Nephron progenitor cell (in vitro differentiated cells): ENCODE measurements around the gene PRR35.

ENCODE experiments used
- DNase-seq: peaks from one replicate; pipeline ENCODE4 v3.0.0; 2021
- H3K27ac Mint-ChIP-seq: 2 replicates; pipeline ENCODE4 v1.8.0; 2021; ENCODE audit warnings: mild to moderate bottlenecking, moderate library complexity, mixed read lengths
- H3K27me3 Mint-ChIP-seq: 2 replicates; pipeline ENCODE4 v1.8.0; 2021; ENCODE audit warnings: mild to moderate bottlenecking, low read depth, mixed read lengths; ENCODE audit not compliant: poor library complexity
- H3K36me3 Mint-ChIP-seq: 2 replicates; pipeline ENCODE4 v1.8.0; 2021; ENCODE audit warnings: low read depth, mixed read lengths
- H3K4me1 Mint-ChIP-seq: 2 replicates; pipeline ENCODE4 v1.8.0; 2021; ENCODE audit warnings: mixed read lengths
- H3K4me3 Mint-ChIP-seq: 2 replicates; pipeline ENCODE4 v1.8.0; 2021; ENCODE audit warnings: mild to moderate bottlenecking, moderate library complexity, mixed read lengths
- H3K9me3 Mint-ChIP-seq: 2 replicates; pipeline ENCODE4 v1.8.0; 2021; ENCODE audit warnings: mild to moderate bottlenecking, moderate library complexity, mixed read lengths
- CTCF ChIP-seq: fragments of 200-600 bp; sonication (generic); IDR thresholded peaks from 2 replicates; pipeline ENCODE4 v1.5.0; 2021; ENCODE audit warnings: antibody characterized with exemption

The PRR35 gene

GRCh38 chr16:560204-560700 lies at the start of gene PRR35:
Gene PRR35, plus strand, starts transcription at chr16:560394. Its CDS starts 2,901 bp downstream, at chr16:563295.
- Mint-ChIP-seq H3K27ac (no peak within 1 kb of the TSS), H3K36me3 (no peaks in the 10 kb centered on the region), H3K4me3 (peak within 1 kb of the TSS; percentile 60), H3K4me1 (peaks cover 15% of the 10 kb centered on the region), H3K9me3 (no peaks in the 10 kb centered on the region), H3K27me3 (peaks cover 41% of the 10 kb centered on the region)
- peak; percentile 53 for DNase-seq
- TF ChIP-seq CTCF = no peak

- no peak for DNase-seq
- no peaks in the 10 kb centered on the region for H3K9me3 Mint-ChIP-seq
- peaks cover 23% of the 10 kb centered on the region for H3K4me1 Mint-ChIP-seq
- no peak overlapping the region for H3K4me3 Mint-ChIP-seq
- H3K36me3 Mint-ChIP-seq = peaks cover 46% of the 10 kb centered on the region
- TF ChIP-seq CTCF = no peak
- H3K27me3 Mint-ChIP-seq = no peaks in the 10 kb centered on the region
- peak overlapping the region; percentile 79 for H3K27ac Mint-ChIP-seq
Observed at GRCh38 chr16:512802-513201, 47.4 kb upstream of the PRR35 start.

- H3K27ac Mint-ChIP-seq = peak overlapping the region; percentile 23
- no peak for TF ChIP-seq CTCF
- peaks cover 12% of the 10 kb centered on the region for H3K4me1 Mint-ChIP-seq
- no peaks in the 10 kb centered on the region for H3K9me3 Mint-ChIP-seq
- no peak for DNase-seq
- H3K4me3 Mint-ChIP-seq = no peak overlapping the region
- peaks cover 35% of the 10 kb centered on the region for H3K36me3 Mint-ChIP-seq
- no peaks in the 10 kb centered on the region for H3K27me3 Mint-ChIP-seq
Observed at GRCh38 chr16:513950-514349, 46.2 kb upstream of the PRR35 start.

DNA sequence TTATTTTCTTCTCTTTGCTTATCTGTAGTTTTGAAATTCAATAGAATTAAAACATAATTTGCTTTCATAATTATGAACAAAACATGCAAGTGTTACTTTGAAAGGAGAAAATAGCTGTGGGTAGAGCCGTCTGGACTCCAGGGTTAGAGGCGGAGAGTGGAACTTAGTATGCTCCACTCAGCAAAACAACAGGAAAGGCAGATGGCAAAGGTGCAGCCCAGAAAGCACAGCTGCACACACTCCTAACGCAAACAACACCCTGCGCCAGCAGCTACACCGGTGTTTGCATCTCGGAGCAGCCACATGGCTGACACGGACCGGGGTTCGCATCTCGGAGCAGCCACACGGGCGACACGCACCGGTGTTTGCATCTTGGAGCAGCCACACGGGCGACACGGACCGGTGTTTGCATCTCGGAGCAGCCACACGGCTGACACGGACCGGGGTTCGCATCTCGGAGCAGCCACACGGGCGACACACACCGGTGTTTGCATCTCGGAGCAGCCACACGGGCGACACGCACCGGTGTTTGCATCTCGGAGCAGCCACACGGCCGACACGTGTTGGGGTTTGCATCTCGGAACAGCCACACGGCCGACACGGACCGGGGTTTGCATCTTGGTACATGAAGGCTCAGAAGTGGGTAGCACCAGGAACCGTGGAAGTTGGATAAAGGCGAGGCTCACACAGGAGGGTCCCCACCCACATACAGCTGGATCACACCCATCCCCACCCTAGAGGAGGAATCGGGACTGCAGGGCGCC lies 44.8 kb upstream of the PRR35 start:
- peaks cover 28% of the 10 kb centered on the region for H3K36me3 Mint-ChIP-seq
- DNase-seq = no peak
- no peak overlapping the region for H3K27ac Mint-ChIP-seq
- H3K4me3 Mint-ChIP-seq = no peak overlapping the region
- TF ChIP-seq CTCF = no peak
- H3K9me3 Mint-ChIP-seq = no peaks in the 10 kb centered on the region
- no peaks in the 10 kb centered on the region for H3K27me3 Mint-ChIP-seq
- peaks cover 6% of the 10 kb centered on the region for H3K4me1 Mint-ChIP-seq

- Mint-ChIP-seq H3K27ac (no peak overlapping the region), H3K4me1 (peaks cover 6% of the 10 kb centered on the region), H3K4me3 (no peak overlapping the region), H3K27me3 (no peaks in the 10 kb centered on the region), H3K36me3 (peaks cover 25% of the 10 kb centered on the region), H3K9me3 (no peaks in the 10 kb centered on the region)
- no peak for DNase-seq
- no peak for TF ChIP-seq CTCF
Observed at GRCh38 chr16:515939-516226, 44.3 kb upstream of the PRR35 start.

DNA sequence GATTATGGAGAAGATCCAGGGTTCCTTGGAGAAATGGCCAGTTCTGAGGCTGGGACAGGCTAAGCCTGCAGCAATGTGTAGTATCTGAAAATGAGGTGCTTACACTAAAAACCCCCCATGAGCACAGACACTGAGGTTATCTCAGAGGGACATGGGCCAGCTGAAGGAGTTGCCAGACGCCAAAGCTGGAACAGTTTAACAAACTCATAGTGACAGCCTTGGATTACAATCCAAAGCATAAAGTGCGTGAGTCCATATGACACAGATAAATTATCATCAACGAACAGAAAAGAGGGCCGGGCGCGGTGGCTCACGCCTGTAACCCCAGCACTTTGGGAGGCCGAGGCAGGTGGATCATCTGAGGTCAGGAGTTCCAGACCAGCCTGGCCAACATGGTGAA lies 43.9 kb upstream of the PRR35 start:
- no peak overlapping the region for H3K4me3 Mint-ChIP-seq
- H3K4me1 Mint-ChIP-seq = peaks cover 6% of the 10 kb centered on the region
- peak overlapping the region; percentile 85 for H3K27ac Mint-ChIP-seq
- no peak for DNase-seq
- peaks cover 25% of the 10 kb centered on the region for H3K36me3 Mint-ChIP-seq
- H3K27me3 Mint-ChIP-seq = no peaks in the 10 kb centered on the region
- no peak for TF ChIP-seq CTCF
- no peaks in the 10 kb centered on the region for H3K9me3 Mint-ChIP-seq
